ENCODE measurements around the gene HMG20A.

DNA sequence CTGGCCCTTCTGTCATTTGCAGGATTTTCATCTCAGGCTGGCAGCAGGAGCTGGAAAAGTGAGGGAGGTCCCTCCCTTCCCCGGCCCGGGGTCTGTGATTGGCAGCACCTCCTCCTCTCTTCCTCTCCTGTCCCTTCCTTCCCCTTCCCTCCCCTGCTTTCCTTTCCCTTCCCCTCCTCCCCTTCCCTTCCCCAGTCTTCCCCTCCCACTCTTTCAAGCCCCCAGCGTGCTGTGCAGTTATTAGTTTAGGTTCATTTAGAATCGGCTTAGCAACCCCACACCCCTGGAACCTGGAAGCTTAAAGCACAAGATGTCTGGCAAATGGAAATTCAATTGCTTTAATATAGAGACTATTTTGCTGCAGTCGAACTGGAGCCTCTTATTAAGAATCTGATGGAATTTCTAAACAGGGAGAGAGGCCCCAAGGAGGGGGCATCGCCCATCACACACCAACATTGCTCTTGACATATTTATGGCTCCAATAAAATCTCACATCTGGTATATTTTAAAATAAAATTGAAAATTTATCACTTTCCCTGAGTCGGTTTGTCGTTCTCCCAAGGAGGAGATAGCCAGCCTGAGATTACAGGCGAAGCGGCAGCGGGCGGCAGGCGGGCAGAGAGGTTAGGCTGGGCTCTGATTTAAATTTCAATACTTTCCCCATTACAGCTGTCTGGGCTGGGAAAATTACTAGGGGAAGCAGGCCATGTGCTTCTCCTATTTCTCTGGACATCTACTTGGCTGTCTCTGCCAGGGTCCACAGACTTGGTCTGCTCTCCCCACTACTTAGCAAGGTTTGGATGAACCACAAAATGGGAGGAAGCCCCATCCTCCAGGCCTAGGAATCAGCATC is 113.1 kb downstream of the HMG20A start:
- TF ChIP-seq CREM (CRISPR knock-in tag; IDR thresholded peaks at IDR 0.05), result no peak
- TF ChIP-seq, protein P1, sequence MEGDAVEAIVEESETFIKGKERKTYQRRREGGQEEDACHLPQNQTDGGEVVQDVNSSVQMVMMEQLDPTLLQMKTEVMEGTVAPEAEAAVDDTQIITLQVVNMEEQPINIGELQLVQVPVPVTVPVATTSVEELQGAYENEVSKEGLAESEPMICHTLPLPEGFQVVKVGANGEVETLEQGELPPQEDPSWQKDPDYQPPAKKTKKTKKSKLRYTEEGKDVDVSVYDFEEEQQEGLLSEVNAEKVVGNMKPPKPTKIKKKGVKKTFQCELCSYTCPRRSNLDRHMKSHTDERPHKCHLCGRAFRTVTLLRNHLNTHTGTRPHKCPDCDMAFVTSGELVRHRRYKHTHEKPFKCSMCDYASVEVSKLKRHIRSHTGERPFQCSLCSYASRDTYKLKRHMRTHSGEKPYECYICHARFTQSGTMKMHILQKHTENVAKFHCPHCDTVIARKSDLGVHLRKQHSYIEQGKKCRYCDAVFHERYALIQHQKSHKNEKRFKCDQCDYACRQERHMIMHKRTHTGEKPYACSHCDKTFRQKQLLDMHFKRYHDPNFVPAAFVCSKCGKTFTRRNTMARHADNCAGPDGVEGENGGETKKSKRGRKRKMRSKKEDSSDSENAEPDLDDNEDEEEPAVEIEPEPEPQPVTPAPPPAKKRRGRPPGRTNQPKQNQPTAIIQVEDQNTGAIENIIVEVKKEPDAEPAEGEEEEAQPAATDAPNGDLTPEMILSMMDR (IDR thresholded peaks at IDR 0.05), result no peak
- TF ChIP-seq ETV6 (CRISPR knock-in tag; IDR thresholded peaks at IDR 0.05), result no peak
- TF ChIP-seq, protein P2, sequence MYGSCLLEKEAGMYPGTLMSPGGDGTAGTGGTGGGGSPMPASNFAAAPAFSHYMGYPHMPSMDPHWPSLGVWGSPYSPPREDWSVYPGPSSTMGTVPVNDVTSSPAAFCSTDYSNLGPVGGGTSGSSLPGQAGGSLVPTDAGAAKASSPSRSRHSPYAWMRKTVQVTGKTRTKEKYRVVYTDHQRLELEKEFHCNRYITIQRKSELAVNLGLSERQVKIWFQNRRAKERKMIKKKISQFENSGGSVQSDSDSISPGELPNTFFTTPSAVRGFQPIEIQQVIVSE (CRISPR knock-in tag; IDR thresholded peaks at IDR 0.05; ENCODE audit: borderline replicate concordance), result no peak
- TF ChIP-seq, protein P3, sequence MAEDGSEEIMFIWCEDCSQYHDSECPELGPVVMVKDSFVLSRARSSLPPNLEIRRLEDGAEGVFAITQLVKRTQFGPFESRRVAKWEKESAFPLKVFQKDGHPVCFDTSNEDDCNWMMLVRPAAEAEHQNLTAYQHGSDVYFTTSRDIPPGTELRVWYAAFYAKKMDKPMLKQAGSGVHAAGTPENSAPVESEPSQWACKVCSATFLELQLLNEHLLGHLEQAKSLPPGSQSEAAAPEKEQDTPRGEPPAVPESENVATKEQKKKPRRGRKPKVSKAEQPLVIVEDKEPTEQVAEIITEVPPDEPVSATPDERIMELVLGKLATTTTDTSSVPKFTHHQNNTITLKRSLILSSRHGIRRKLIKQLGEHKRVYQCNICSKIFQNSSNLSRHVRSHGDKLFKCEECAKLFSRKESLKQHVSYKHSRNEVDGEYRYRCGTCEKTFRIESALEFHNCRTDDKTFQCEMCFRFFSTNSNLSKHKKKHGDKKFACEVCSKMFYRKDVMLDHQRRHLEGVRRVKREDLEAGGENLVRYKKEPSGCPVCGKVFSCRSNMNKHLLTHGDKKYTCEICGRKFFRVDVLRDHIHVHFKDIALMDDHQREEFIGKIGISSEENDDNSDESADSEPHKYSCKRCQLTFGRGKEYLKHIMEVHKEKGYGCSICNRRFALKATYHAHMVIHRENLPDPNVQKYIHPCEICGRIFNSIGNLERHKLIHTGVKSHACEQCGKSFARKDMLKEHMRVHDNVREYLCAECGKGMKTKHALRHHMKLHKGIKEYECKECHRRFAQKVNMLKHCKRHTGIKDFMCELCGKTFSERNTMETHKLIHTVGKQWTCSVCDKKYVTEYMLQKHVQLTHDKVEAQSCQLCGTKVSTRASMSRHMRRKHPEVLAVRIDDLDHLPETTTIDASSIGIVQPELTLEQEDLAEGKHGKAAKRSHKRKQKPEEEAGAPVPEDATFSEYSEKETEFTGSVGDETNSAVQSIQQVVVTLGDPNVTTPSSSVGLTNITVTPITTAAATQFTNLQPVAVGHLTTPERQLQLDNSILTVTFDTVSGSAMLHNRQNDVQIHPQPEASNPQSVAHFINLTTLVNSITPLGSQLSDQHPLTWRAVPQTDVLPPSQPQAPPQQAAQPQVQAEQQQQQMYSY (CRISPR knock-in tag; IDR thresholded peaks at IDR 0.05), result no peak
- TF ChIP-seq, protein P4, sequence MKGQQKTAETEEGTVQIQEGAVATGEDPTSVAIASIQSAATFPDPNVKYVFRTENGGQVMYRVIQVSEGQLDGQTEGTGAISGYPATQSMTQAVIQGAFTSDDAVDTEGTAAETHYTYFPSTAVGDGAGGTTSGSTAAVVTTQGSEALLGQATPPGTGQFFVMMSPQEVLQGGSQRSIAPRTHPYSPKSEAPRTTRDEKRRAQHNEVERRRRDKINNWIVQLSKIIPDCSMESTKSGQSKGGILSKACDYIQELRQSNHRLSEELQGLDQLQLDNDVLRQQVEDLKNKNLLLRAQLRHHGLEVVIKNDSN (CRISPR knock-in tag; IDR thresholded peaks at IDR 0.05), result no peak
- TF ChIP-seq, protein P5, sequence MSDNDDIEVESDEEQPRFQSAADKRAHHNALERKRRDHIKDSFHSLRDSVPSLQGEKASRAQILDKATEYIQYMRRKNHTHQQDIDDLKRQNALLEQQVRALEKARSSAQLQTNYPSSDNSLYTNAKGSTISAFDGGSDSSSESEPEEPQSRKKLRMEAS (CRISPR knock-in tag; IDR thresholded peaks at IDR 0.05), result no peak
- TF ChIP-seq, protein P6, sequence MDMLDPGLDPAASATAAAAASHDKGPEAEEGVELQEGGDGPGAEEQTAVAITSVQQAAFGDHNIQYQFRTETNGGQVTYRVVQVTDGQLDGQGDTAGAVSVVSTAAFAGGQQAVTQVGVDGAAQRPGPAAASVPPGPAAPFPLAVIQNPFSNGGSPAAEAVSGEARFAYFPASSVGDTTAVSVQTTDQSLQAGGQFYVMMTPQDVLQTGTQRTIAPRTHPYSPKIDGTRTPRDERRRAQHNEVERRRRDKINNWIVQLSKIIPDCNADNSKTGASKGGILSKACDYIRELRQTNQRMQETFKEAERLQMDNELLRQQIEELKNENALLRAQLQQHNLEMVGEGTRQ (CRISPR knock-in tag; IDR thresholded peaks at IDR 0.05), result no peak
- no peak for TF ChIP-seq ELF4 (CRISPR knock-in tag; IDR thresholded peaks at IDR 0.05; ENCODE audit: low read depth)
- no peak for TF ChIP-seq TEAD4 (CRISPR knock-in tag; IDR thresholded peaks at IDR 0.05)
- TF ChIP-seq, protein P7, sequence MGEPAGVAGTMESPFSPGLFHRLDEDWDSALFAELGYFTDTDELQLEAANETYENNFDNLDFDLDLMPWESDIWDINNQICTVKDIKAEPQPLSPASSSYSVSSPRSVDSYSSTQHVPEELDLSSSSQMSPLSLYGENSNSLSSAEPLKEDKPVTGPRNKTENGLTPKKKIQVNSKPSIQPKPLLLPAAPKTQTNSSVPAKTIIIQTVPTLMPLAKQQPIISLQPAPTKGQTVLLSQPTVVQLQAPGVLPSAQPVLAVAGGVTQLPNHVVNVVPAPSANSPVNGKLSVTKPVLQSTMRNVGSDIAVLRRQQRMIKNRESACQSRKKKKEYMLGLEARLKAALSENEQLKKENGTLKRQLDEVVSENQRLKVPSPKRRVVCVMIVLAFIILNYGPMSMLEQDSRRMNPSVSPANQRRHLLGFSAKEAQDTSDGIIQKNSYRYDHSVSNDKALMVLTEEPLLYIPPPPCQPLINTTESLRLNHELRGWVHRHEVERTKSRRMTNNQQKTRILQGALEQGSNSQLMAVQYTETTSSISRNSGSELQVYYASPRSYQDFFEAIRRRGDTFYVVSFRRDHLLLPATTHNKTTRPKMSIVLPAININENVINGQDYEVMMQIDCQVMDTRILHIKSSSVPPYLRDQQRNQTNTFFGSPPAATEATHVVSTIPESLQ (CRISPR knock-in tag; IDR thresholded peaks at IDR 0.05), result no peak
- TF ChIP-seq ZNF317 (CRISPR knock-in tag; IDR thresholded peaks at IDR 0.05; ENCODE audit: borderline replicate concordance, low read depth), result no peak

Measured in WTC11 (cell line).